Measurements from ENCODE around the gene TMEM63A.

TMEM63A gene

DNA sequence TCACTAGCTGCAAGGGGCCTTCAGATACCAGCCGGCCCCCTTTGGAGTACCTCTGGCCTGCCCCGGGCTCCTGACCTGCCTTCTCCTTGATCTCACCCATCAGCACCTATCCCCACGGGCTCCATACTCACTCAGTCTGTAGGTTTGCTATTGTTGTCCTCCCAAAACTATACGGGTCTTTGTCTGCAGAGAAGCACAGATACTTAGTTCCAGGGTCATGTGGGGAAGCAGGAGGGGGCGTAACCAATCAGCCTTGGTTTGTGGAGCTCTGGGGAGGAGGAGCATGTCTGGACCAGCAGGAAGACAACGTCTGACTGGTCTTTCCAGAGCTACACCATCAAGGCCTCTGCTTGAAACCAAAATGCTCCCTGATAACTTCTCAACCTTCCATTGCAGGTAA, 15.2 kb downstream of the TMEM63A start:
- no peak overlapping the region for H3K27ac ChIP-seq (ENCODE audit: low read depth, low read length)
- no peaks in the 10 kb centered on the region for H3K9me2 ChIP-seq (replicated peaks; ENCODE audit: control insufficient read depth, low read length)
- TF ChIP-seq EZH2phosphoT487 (IDR thresholded peaks at IDR 0.05; ENCODE audit: borderline replicate concordance, low read length), result no peak
- TF ChIP-seq, protein P1, sequence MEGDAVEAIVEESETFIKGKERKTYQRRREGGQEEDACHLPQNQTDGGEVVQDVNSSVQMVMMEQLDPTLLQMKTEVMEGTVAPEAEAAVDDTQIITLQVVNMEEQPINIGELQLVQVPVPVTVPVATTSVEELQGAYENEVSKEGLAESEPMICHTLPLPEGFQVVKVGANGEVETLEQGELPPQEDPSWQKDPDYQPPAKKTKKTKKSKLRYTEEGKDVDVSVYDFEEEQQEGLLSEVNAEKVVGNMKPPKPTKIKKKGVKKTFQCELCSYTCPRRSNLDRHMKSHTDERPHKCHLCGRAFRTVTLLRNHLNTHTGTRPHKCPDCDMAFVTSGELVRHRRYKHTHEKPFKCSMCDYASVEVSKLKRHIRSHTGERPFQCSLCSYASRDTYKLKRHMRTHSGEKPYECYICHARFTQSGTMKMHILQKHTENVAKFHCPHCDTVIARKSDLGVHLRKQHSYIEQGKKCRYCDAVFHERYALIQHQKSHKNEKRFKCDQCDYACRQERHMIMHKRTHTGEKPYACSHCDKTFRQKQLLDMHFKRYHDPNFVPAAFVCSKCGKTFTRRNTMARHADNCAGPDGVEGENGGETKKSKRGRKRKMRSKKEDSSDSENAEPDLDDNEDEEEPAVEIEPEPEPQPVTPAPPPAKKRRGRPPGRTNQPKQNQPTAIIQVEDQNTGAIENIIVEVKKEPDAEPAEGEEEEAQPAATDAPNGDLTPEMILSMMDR (IDR thresholded peaks at IDR 0.05; ENCODE audit: low read depth, low read length, poor library complexity, severe bottlenecking), result no peak
- H3F3A ChIP-seq (ENCODE audit: control insufficient read depth, insufficient read depth), result no peaks in the 10 kb centered on the region
- H4K20me1 ChIP-seq (ENCODE audit: control insufficient read depth, insufficient read depth, low read depth, low read length), result no peaks in the 10 kb centered on the region
- no peaks in the 10 kb centered on the region for H3K79me2 ChIP-seq (ENCODE audit: control insufficient read depth, low read length)
- H3K4me1 ChIP-seq (ENCODE audit: control insufficient read depth, low read length), result no peaks in the 10 kb centered on the region
- no peaks in the 10 kb centered on the region for H3K9me3 ChIP-seq (ENCODE audit: control insufficient read depth, insufficient read depth, low read length)
- H3K27me3 ChIP-seq (ENCODE audit: control insufficient read depth, low read length), result no peaks in the 10 kb centered on the region
- H3K4me2 ChIP-seq (ENCODE audit: low read length), result no peak overlapping the region
- H3K4me3 ChIP-seq (ENCODE audit: low read length), result no peak overlapping the region
- H3K36me3 ChIP-seq (ENCODE audit: control insufficient read depth, low read length), result no peaks in the 10 kb centered on the region

DNA sequence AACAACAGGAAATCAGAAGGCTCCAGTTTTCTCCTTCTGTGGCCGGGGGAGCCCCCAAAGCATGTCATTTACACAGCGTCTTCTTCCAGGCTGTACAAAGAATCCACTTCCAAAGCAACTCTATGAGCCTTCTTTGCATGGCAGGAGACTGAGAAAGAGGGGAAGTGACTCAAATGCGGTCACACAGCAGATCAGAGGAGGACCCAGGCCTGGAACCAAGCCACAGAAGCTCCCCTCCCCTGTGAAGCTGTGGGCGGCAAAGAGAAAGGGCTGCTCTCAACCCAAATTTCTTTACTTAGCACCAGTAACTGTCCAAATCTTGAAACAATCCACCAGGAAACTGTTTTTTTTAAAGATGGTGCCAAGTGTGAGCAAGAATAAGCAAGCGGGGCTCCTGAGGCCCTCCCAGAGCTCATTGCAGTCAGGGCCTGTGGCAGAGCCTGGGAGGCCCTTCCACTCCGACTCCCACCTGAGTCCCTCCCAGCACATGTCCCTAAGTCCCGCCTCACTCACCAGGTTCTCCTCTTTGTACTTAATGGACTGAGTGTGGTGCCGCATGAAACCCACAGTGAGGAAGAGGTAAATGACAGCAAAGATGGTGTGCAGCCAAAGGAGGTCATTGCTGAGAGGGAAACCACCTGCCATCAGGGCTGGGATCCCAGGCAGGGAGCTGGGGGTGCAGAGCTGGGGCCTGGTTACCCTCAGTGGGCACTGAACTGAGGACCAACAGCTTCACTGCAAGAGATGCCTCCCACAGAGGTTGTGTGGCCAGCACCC, 15.9 kb downstream of the TMEM63A start:
- Histone ChIP-seq H3K9me2 (replicated peaks; ENCODE audit: control insufficient read depth, low read length) (no peaks in the 10 kb centered on the region), H3F3A (ENCODE audit: control insufficient read depth, insufficient read depth) (no peaks in the 10 kb centered on the region), H3K9me3 (ENCODE audit: control insufficient read depth, insufficient read depth, low read length) (no peaks in the 10 kb centered on the region), H3K4me2 (ENCODE audit: low read length) (no peak overlapping the region), H3K4me1 (ENCODE audit: control insufficient read depth, low read length) (no peaks in the 10 kb centered on the region), H3K36me3 (ENCODE audit: control insufficient read depth, low read length) (no peaks in the 10 kb centered on the region), H3K79me2 (ENCODE audit: control insufficient read depth, low read length) (no peaks in the 10 kb centered on the region), H3K27me3 (ENCODE audit: control insufficient read depth, low read length) (no peaks in the 10 kb centered on the region), H4K20me1 (ENCODE audit: control insufficient read depth, insufficient read depth, low read depth, low read length) (no peaks in the 10 kb centered on the region), H3K4me3 (ENCODE audit: low read length) (no peak overlapping the region), H3K27ac (ENCODE audit: low read depth, low read length) (no peak overlapping the region)
- no peak for TF ChIP-seq EZH2phosphoT487 (IDR thresholded peaks at IDR 0.05; ENCODE audit: borderline replicate concordance, low read length)
- TF ChIP-seq, protein P1 (IDR thresholded peaks at IDR 0.05; ENCODE audit: low read depth, low read length, poor library complexity, severe bottlenecking), result no peak

DNA sequence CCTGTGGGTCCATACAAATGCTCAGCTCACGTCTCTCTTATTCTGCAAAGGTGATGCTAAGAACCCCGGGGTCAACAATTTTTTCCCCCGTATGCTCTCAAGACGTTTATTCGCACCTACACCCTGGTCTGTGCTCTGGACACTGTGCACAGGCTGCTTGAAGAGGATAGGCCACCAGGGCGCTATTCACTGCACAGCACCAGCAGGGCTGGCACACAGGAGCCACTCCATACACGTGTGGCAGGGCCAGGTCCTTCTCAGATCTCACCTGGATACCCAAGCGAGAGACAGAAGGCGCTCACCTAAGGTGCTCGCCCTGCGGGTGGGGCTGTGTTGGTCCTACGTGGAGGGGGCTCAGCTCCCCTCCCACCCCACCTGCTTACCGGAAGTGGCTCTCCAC, 16.7 kb downstream of the TMEM63A start:
- no peaks in the 10 kb centered on the region for H3K27me3 ChIP-seq (ENCODE audit: control insufficient read depth, low read length)
- H4K20me1 ChIP-seq (ENCODE audit: control insufficient read depth, insufficient read depth, low read depth, low read length), result no peaks in the 10 kb centered on the region
- no peaks in the 10 kb centered on the region for H3K79me2 ChIP-seq (ENCODE audit: control insufficient read depth, low read length)
- H3K4me3 ChIP-seq (ENCODE audit: low read length), result no peak overlapping the region
- no peak for TF ChIP-seq EZH2phosphoT487 (IDR thresholded peaks at IDR 0.05; ENCODE audit: borderline replicate concordance, low read length)
- TF ChIP-seq, protein P1 (IDR thresholded peaks at IDR 0.05; ENCODE audit: low read depth, low read length, poor library complexity, severe bottlenecking), result no peak
- no peaks in the 10 kb centered on the region for H3K9me3 ChIP-seq (ENCODE audit: control insufficient read depth, insufficient read depth, low read length)
- no peaks in the 10 kb centered on the region for H3K36me3 ChIP-seq (ENCODE audit: control insufficient read depth, low read length)
- no peak overlapping the region for H3K4me2 ChIP-seq (ENCODE audit: low read length)
- H3K4me1 ChIP-seq (ENCODE audit: control insufficient read depth, low read length), result no peaks in the 10 kb centered on the region
- no peak overlapping the region for H3K27ac ChIP-seq (ENCODE audit: low read depth, low read length)
- H3K9me2 ChIP-seq (replicated peaks; ENCODE audit: control insufficient read depth, low read length), result no peaks in the 10 kb centered on the region
- H3F3A ChIP-seq (ENCODE audit: control insufficient read depth, insufficient read depth), result no peaks in the 10 kb centered on the region

All from DOHH2 (cell line).